HepG2 (cell line): ENCODE measurements around the gene SH3BGR. TPM values are rescaled to one million over a fixed set of nuclear protein-coding genes. Genes with fewer than 3 reads are reported as not detected.

Experiments
- ATAC-seq: fragments of 200-7000 bp; cut with Tn5 transposase; 3 replicates; pipeline ENCODE4 v1.9.1; 2020; ENCODE audit warnings: mild to moderate bottlenecking, moderate library complexity
- BruUV-seq: library from RNA; stranded (reverse); fragments of 400-500 nt; replicated peaks from 2 replicates; lab custom pipeline; 2021; lab: Mats Ljungman, UMichigan
- CTCF ChIA-PET: fragments of 300-600 bp; formaldehyde crosslinking; extraction: SDS; loops from one replicate; lab custom pipeline; 2021; ENCODE audit warnings: low total read pairs, inconsistent platforms, low intra/inter-chr PET ratio; lab: Yijun Ruan, JAX
- POLR2A ChIA-PET: fragments of 350-600 bp; sonication (Branson Sonifier 250); formaldehyde crosslinking; loops from one replicate; lab custom pipeline; 2020; ENCODE audit warnings: antibody characterized with exemption, inconsistent platforms; lab: Yijun Ruan, JAX
- DNase-seq: peaks from one replicate; pipeline ENCODE4 v3.0.0-alpha.2; 2015; ENCODE audit warnings: low spot score
- FAIRE-seq: peaks from 3 replicates; lab custom pipeline; 2011; peaks lifted over from hg19 to GRCh38; lab: Jason Lieb, UNC
- H2AFZ ChIP-seq: one replicate; pipeline ENCODE4 v1.6.1; 2011; ENCODE audit warnings: low read length, inconsistent platforms
- H3K27ac ChIP-seq: fragments of 300-600 bp; 3 replicates; pipeline ENCODE4 v1.8.0; 2011; ENCODE audit warnings: mixed run types, mild to moderate bottlenecking, mixed read lengths, low read length, inconsistent platforms; ENCODE audit not compliant: insufficient read depth; ENCODE audit errors: extremely low read length
- H3K27me3 ChIP-seq, 2 experiments: fragments of 200-600 bp in 1 of 2; 2 replicates in 1 of 2; 3 replicates in 1 of 2; pipeline versions ENCODE4 v1.6.0 to v1.8.0; 2011; ENCODE audit warnings: low read length in 2 of 2, mild to moderate bottlenecking in 2 of 2, moderate library complexity in 2 of 2, inconsistent platforms in 1 of 2; ENCODE audit not compliant: insufficient read depth in 2 of 2, control insufficient read depth in 1 of 2
- H3K36me3 ChIP-seq, 2 experiments: fragments of 200-600 bp in 1 of 2; replicated peaks in 1 of 2; 2 replicates in 1 of 2; 3 replicates in 1 of 2; pipeline versions ENCODE4 v1.5.1 to v1.8.0; 2011; ENCODE audit warnings: low read length in 2 of 2, inconsistent platforms in 1 of 2; ENCODE audit not compliant: insufficient read depth in 2 of 2, control insufficient read depth in 1 of 2
- H3K4me1 ChIP-seq: 2 replicates; pipeline ENCODE4 v1.5.1; 2012; ENCODE audit warnings: low read length, inconsistent platforms; ENCODE audit not compliant: insufficient read depth
- H3K4me2 ChIP-seq: 2 replicates; pipeline ENCODE4 v1.6.0; 2011; ENCODE audit warnings: low read depth, low read length, inconsistent platforms
- H3K4me3 ChIP-seq, 3 experiments: fragments of 200-600 bp in 1 of 3; sonication (generic), shearing (Covaris generic) in 1 of 3; replicated peaks in 1 of 3; 2 replicates each; pipeline ENCODE4 v1.5.1; 2011 to 2016; ENCODE audit warnings: low read length in 3 of 3, inconsistent platforms in 2 of 3, low read depth in 2 of 3, mild to moderate bottlenecking in 2 of 3, control low read depth in 1 of 3, mixed read lengths in 1 of 3; ENCODE audit not compliant: insufficient read depth in 1 of 3
- H3K79me2 ChIP-seq: one replicate; pipeline ENCODE4 v1.6.1; 2011; ENCODE audit warnings: low read length, inconsistent platforms; ENCODE audit not compliant: insufficient read depth
- H3K9ac ChIP-seq: 2 replicates; pipeline ENCODE4 v1.6.0; 2011; ENCODE audit warnings: mild to moderate bottlenecking, low read depth, low read length, inconsistent platforms; ENCODE audit not compliant: insufficient read depth
- H3K9me3 ChIP-seq: 2 replicates; pipeline ENCODE4 v1.5.1; 2012; ENCODE audit warnings: mild to moderate bottlenecking, low read length
- H4K20me1 ChIP-seq: 2 replicates; pipeline ENCODE4 v1.6.0; 2011; ENCODE audit warnings: inconsistent platforms, mild to moderate bottlenecking, low read length, moderate library complexity; ENCODE audit not compliant: insufficient read depth
- ELF3 ChIP-seq: IDR thresholded peaks from 2 replicates; pipeline ENCODE4 v1.6.1; 2016; ENCODE audit warnings: missing genetic modification reagents, missing compliant biosample characterization
- GATA4 ChIP-seq: sonication (generic); IDR thresholded peaks from 2 replicates; pipeline ENCODE4 v1.6.1; 2016; ENCODE audit warnings: antibody characterized with exemption, low read depth, borderline replicate concordance
- GATAD2A ChIP-seq: IDR thresholded peaks from 2 replicates; pipeline ENCODE4 v1.6.1; 2016
- JUNB ChIP-seq: sonication (generic); formaldehyde crosslinking; IDR thresholded peaks from 2 replicates; pipeline ENCODE4 v1.8.0; 2022; ENCODE audit warnings: missing genetic modification reagents, mild to moderate bottlenecking, borderline replicate concordance
- NRL ChIP-seq: sonication (generic); formaldehyde crosslinking; IDR thresholded peaks from 2 replicates; pipeline ENCODE4 v1.5.0; 2020; ENCODE audit warnings: missing genetic modification reagents, mild to moderate bottlenecking, moderate library complexity, borderline replicate concordance
- PRDM10 ChIP-seq: sonication (generic); formaldehyde crosslinking; IDR thresholded peaks from 2 replicates; pipeline ENCODE4 v1.4.0; 2020; ENCODE audit warnings: low read depth, missing genetic modification reagents
- SALL2 ChIP-seq: sonication (generic); formaldehyde crosslinking; IDR thresholded peaks from 2 replicates; pipeline ENCODE4 v1.8.1; 2023; ENCODE audit warnings: mild to moderate bottlenecking, missing genetic modification reagents, inconsistent platforms
- SCMH1 ChIP-seq: sonication (generic); formaldehyde crosslinking; IDR thresholded peaks from 2 replicates; pipeline ENCODE4 v1.9.0; 2021; ENCODE audit warnings: missing genetic modification reagents, mild to moderate bottlenecking, borderline replicate concordance
- SP4 ChIP-seq: sonication (generic); formaldehyde crosslinking; IDR thresholded peaks from 2 replicates; pipeline ENCODE4 v1.8.1; 2023; ENCODE audit warnings: mild to moderate bottlenecking, missing genetic modification reagents
- TCF7L2 ChIP-seq: IDR thresholded peaks from 2 replicates; pipeline ENCODE4 v1.6.1; 2011; ENCODE audit warnings: mild to moderate bottlenecking, low read depth, low read length, moderate library complexity
- THYN1 ChIP-seq: sonication (generic); formaldehyde crosslinking; IDR thresholded peaks from 2 replicates; pipeline ENCODE4 v1.8.1; 2023; ENCODE audit warnings: low read depth, mild to moderate bottlenecking, moderate library complexity, missing genetic modification reagents, borderline replicate concordance
- TOE1 ChIP-seq: sonication (generic); formaldehyde crosslinking; IDR thresholded peaks from 2 replicates; pipeline ENCODE4 v1.4.0; 2020; ENCODE audit warnings: mild to moderate bottlenecking, missing genetic modification reagents
- XBP1 ChIP-seq: sonication (generic); formaldehyde crosslinking; IDR thresholded peaks from 2 replicates; pipeline ENCODE4 v1.5.0; 2020; ENCODE audit warnings: missing genetic modification reagents
- ZFP82 ChIP-seq: sonication (generic); formaldehyde crosslinking; IDR thresholded peaks from 2 replicates; pipeline ENCODE4 v1.5.1; 2020; ENCODE audit warnings: mild to moderate bottlenecking, missing genetic modification reagents, borderline replicate concordance
- ZNF33B ChIP-seq: sonication (generic); formaldehyde crosslinking; IDR thresholded peaks from 2 replicates; pipeline ENCODE4 v1.5.1; 2020; ENCODE audit warnings: mild to moderate bottlenecking, missing genetic modification reagents
- ZNF354B ChIP-seq: sonication (generic); formaldehyde crosslinking; IDR thresholded peaks from 2 replicates; pipeline ENCODE4 v1.8.0; 2022; ENCODE audit warnings: mild to moderate bottlenecking, missing genetic modification reagents
- ZNF761 ChIP-seq: sonication (generic); formaldehyde crosslinking; conservative IDR thresholded peaks from 2 replicates; pipeline ENCODE4 v1.4.0; 2020; ENCODE audit warnings: mild to moderate bottlenecking, missing genetic modification reagents
- ZNF766 ChIP-seq: sonication (generic); formaldehyde crosslinking; IDR thresholded peaks from 2 replicates; pipeline ENCODE4 v1.5.0; 2020; ENCODE audit warnings: missing genetic modification reagents, borderline replicate concordance
- WGBS: methylation state at CpG from one replicate; pipeline ENCODE4 v1.1.6; 2017; ENCODE audit warnings: low lambda C conversion rate; 5-methylcytosine and 5-hydroxymethylcytosine counted together
- in situ Hi-C: cut with HindIII; loops from 2 replicates; pipeline ENCODE4 v1.10.0; 2017; ENCODE audit warnings: low pct_unique_long_range_greater_than_20kb; ENCODE audit not compliant: extremely low pct_ligation_motif_present
- intact Hi-C: fragments of 100-400 bp; cut with micrococcal nuclease; formaldehyde crosslinking; loops from one replicate; pipeline ENCODE4 v1.10.0; 2022; ENCODE audit not compliant: unreplicated experiment
- polyA plus RNA-seq, 8 experiments: library from polyadenylated mRNA; depleted of rRNA in 3 of 8; stranded (reverse) in 7 of 8; unstranded in 1 of 8; fragments of >200 nt; fragmentation: Illumina TruSeq in 4 of 8; extraction: Trizol in 4 of 8; gene quantifications; 2 replicates each; pipeline versions ENCODE4 v1.2.1 to v1.2.3, GENCODE V29; 2011 to 2016; ENCODE audit warnings: low read depth in 4 of 8, missing spikeins in 1 of 8, mixed read lengths in 1 of 8; ENCODE audit not compliant: insufficient read depth in 1 of 8
- total RNA-seq, 5 experiments: library from RNA; depleted of rRNA; stranded (reverse); fragments of >200 nt; fragmentation: Illumina TruSeq; extraction: Trizol; gene quantifications; 2 replicates each; pipeline ENCODE4 v1.2.3, GENCODE V29; 2016; ENCODE audit warnings: low read depth in 1 of 5
- TF ChIP-seq, protein P1 (sequence below): sonication (generic); formaldehyde crosslinking; IDR thresholded peaks from 2 replicates; pipeline ENCODE4 v1.4.0; 2020; ENCODE audit warnings: missing genetic modification reagents, mild to moderate bottlenecking, borderline replicate concordance
- TF ChIP-seq, protein P2 (sequence below): conservative IDR thresholded peaks from 2 replicates; pipeline ENCODE4 v1.6.1; 2018; ENCODE audit warnings: missing genetic modification reagents

Gene SH3BGR
- total and polyA plus RNA-seq, 2 of the 13 experiments (the other 11 are each of a cell fraction or from before 2014, with no cell fraction given): 0.48 TPM; not detected in 1

- TF ChIP-seq SCMH1: no peak
- TF ChIP-seq ELF3 (CRISPR knock-in tag): no peak
- TF ChIP-seq, protein P1, sequence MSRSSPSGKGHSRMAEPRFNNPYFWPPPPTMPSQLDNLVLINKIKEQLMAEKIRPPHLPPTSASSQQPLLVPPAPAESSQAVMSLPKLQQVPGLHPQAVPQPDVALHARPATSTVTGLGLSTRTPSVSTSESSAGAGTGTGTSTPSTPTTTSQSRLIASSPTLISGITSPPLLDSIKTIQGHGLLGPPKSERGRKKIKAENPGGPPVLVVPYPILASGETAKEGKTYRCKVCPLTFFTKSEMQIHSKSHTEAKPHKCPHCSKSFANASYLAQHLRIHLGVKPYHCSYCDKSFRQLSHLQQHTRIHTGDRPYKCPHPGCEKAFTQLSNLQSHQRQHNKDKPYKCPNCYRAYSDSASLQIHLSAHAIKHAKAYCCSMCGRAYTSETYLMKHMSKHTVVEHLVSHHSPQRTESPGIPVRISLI (CRISPR knock-in tag): no peak
- TF ChIP-seq THYN1 (CRISPR knock-in tag): no peak
- TF ChIP-seq NRL (CRISPR knock-in tag): no peak
- TF ChIP-seq ZNF354B (CRISPR knock-in tag): no peak
- no peak for TF ChIP-seq ZNF761 (CRISPR knock-in tag)
These were observed 21.3 kb upstream of the SH3BGR start (continued) for GRCh38 chr21:39430457-39430856.

DNA sequence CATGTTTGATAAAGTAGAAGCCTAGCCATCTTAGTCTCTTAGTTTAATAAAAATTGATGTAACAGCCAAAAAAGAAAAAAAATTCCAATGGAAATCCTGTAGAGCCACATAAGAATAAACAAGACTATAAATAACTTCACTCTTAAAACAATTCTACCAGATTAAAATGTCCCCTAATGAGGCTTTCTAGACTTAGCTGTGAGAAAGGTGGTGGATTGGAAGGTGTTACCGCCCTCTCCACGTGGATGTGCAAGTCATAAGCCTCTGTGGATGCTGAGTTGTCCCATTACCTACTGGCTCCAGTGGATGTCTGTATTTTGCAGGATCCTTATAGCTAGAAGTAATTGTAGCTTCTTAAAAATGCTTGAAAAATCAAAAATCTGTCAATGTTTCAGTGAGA lies 20.8 kb upstream of the SH3BGR start:
- in situ Hi-C loops (no loop called here), intact Hi-C loops (no loop called here)
- no peak overlapping the region for H3K4me3 ChIP-seq
- ChIA-PET CTCF (no interaction called here), POLR2A (no interaction called here)
- H3K4me2 ChIP-seq: no peak overlapping the region
- ATAC-seq (no peak), DNase-seq (no peak), FAIRE-seq (no peak)
- 88% methylated on average over 2 of the region's 2 CpGs for WGBS
- BruUV-seq: no TSS peak
- H4K20me1 ChIP-seq: no peaks in the 10 kb centered on the region
- TF ChIP-seq SP4: no peak
- no peak for TF ChIP-seq XBP1 (CRISPR knock-in tag)
- TF ChIP-seq PRDM10: no peak
- TF ChIP-seq TCF7L2: no peak
- TF ChIP-seq JUNB (CRISPR knock-in tag): no peak
- TF ChIP-seq, protein P2, sequence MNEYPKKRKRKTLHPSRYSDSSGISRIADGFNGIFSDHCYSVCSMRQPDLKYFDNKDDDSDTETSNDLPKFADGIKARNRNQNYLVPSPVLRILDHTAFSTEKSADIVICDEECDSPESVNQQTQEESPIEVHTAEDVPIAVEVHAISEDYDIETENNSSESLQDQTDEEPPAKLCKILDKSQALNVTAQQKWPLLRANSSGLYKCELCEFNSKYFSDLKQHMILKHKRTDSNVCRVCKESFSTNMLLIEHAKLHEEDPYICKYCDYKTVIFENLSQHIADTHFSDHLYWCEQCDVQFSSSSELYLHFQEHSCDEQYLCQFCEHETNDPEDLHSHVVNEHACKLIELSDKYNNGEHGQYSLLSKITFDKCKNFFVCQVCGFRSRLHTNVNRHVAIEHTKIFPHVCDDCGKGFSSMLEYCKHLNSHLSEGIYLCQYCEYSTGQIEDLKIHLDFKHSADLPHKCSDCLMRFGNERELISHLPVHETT (CRISPR knock-in tag): no peak
- no peak for TF ChIP-seq SALL2 (CRISPR knock-in tag)
- TF ChIP-seq TOE1 (CRISPR knock-in tag): no peak
- TF ChIP-seq ZNF33B: no peak
- TF ChIP-seq ZNF766: no peak
- TF ChIP-seq ZFP82 (CRISPR knock-in tag): no peak
- no peak for TF ChIP-seq GATAD2A (CRISPR knock-in tag)
- no peak for TF ChIP-seq GATA4
- no peak overlapping the region for H3K9ac ChIP-seq
- no peaks in the 10 kb centered on the region for H3K9me3 ChIP-seq
- H3K27ac ChIP-seq: no peak overlapping the region
- H3K27me3 ChIP-seq: no peaks in the 10 kb centered on the region
- no peak overlapping the region for H2AFZ ChIP-seq
- no peaks in the 10 kb centered on the region for H3K79me2 ChIP-seq
- H3K4me1 ChIP-seq: no peaks in the 10 kb centered on the region
- H3K36me3 ChIP-seq: no peaks in the 10 kb centered on the region
